ENCODE results near the gene GCLM. TPM values are rescaled to one million over a fixed set of nuclear protein-coding genes. Genes with fewer than 3 reads are reported as not detected.
"Not testable (repeated sequence)": the region's sequence is repeated elsewhere in the genome, so short reads cannot be mapped to it uniquely, and the experiment has no call there.

GCLM gene
- total and polyA plus RNA-seq, 8 donors, result 2.1 to 10.4 (median 6.7) TPM

DNA sequence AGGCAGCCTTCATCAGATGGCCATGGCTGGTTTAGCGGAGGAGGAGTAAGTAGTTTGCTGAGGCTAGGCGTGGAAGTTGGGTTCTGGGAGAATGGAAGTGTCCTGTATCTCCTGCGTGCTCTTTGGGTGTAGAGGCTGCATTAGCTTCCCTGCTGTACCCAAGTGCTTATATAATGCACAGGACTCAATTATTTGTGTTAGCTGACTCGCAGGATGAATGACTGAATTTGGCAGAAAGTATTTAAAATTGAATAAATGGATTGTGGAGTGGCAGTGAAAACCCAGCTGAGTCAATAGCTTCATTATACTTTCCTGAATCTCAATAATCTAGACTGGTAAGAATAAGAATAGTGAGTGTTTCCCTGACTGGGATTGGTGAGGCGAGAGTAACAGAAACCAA is 44.0 kb downstream of the GCLM start:
- ATAC-seq (no peak), DNase-seq (no peak), FAIRE-seq (no peak)
- TF ChIP-seq, protein P1, sequence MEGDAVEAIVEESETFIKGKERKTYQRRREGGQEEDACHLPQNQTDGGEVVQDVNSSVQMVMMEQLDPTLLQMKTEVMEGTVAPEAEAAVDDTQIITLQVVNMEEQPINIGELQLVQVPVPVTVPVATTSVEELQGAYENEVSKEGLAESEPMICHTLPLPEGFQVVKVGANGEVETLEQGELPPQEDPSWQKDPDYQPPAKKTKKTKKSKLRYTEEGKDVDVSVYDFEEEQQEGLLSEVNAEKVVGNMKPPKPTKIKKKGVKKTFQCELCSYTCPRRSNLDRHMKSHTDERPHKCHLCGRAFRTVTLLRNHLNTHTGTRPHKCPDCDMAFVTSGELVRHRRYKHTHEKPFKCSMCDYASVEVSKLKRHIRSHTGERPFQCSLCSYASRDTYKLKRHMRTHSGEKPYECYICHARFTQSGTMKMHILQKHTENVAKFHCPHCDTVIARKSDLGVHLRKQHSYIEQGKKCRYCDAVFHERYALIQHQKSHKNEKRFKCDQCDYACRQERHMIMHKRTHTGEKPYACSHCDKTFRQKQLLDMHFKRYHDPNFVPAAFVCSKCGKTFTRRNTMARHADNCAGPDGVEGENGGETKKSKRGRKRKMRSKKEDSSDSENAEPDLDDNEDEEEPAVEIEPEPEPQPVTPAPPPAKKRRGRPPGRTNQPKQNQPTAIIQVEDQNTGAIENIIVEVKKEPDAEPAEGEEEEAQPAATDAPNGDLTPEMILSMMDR (IDR thresholded peaks at IDR 0.05), result no peak
- intact Hi-C loops (cut with DNase I), result no loop called here
- H3K27ac ChIP-seq, result no peak overlapping the region
- no peaks in the 10 kb centered on the region for H3K27me3 ChIP-seq
- no peaks in the 10 kb centered on the region for H3K4me1 ChIP-seq
- WGBS, 2 donors, result 86 to 91% methylated on average over 5 of the region's 5 CpGs
- H3K4me3 ChIP-seq, result no peak overlapping the region
- H3K36me3 ChIP-seq, result peaks cover 0 to 15% (median 6%) of the 10 kb centered on the region in 3 donors
- H3K9me3 ChIP-seq, result no peaks in the 10 kb centered on the region

DNA sequence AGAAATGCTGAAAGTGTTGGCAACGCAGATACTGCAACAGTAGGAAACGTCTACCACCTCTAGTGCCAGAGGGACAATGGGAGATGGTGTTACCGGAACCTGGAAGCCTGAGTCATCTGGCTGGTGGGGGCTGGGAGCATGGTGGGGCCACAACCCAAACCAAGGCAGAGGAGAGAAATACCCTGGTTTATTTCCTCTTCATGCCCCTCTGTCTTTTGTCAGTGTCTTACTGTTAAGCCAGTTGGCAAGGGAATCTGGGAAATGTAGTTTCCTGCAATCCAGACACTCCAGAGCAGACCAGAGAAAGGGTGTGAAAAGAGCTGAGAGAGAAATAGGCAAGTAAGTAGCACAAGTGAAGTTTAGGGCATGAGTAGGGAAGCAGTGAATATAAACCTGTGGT is 45.1 kb downstream of the GCLM start:
- no peaks in the 10 kb centered on the region for H3K27me3 ChIP-seq
- FAIRE-seq (no peak), DNase-seq (no peak), ATAC-seq (no peak)
- intact Hi-C loops (cut with DNase I), result no loop called here
- no peak overlapping the region for H3K27ac ChIP-seq
- no peaks in the 10 kb centered on the region for H3K9me3 ChIP-seq
- no peaks in the 10 kb centered on the region for H3K4me1 ChIP-seq
- WGBS, 2 donors, result 54 to 68% methylated on average over 3 of the region's 3 CpGs
- TF ChIP-seq, protein P1 (IDR thresholded peaks at IDR 0.05), result no peak
- no peak overlapping the region for H3K4me3 ChIP-seq
- H3K36me3 ChIP-seq, result peaks cover 0 to 4% (median 0%) of the 10 kb centered on the region in 3 donors

DNA sequence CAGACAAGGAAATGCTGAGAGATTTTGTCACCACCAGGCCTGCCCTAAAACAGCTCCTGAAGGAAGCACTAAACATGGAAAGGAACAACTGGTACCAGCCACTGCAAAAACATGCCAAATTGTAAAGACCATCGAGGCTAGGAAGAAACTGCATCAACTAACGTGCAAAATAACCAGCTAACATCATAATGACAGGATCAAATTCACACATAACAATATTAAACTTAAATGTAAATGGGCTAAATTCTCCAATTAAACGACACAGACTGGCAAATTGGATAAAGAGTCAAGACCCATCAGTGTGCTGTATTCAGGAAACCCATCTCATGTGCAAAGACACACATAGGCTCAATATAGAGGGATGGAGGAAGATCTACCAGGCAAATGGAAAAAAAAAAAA is 51.6 kb downstream of the GCLM start:
- WGBS, 2 donors, result 54 to 61% methylated on average over 3 of the region's 3 CpGs
- DNase-seq; H3K27me3 ChIP-seq; FAIRE-seq; H3K27ac ChIP-seq; H3K36me3 ChIP-seq; intact Hi-C loops (cut with DNase I); H3K9me3 ChIP-seq; ATAC-seq; H3K4me3 ChIP-seq; H3K4me1 ChIP-seq: not testable (repeated sequence)

DNA sequence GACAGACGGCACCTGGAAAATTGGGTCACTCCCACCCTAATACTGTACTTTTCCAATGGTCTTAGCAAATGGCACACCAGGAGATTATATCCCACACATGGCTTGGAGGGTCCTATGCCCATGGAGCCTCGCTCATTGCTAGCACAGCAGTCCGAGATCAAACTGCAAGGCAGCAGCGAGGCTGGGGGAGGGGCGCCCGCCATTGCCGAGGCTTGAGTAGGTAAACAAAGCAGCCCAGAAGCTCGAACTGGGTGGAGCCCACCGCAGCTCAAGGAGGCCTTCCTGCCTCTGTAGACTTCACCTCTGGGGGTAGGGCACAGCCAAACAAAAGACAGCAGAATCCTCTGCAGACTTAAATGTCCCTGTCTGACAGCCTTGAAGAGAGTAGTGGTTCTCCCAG is 53.2 kb downstream of the GCLM start:
- H3K27me3 ChIP-seq; H3K4me1 ChIP-seq; H3K36me3 ChIP-seq; DNase-seq; H3K27ac ChIP-seq; H3K9me3 ChIP-seq; FAIRE-seq; H3K4me3 ChIP-seq; intact Hi-C loops (cut with DNase I); ATAC-seq: not testable (repeated sequence)
- 70 to 74% methylated on average over 8 to 9 of the region's 9 CpGs for WGBS, 2 donors

DNA sequence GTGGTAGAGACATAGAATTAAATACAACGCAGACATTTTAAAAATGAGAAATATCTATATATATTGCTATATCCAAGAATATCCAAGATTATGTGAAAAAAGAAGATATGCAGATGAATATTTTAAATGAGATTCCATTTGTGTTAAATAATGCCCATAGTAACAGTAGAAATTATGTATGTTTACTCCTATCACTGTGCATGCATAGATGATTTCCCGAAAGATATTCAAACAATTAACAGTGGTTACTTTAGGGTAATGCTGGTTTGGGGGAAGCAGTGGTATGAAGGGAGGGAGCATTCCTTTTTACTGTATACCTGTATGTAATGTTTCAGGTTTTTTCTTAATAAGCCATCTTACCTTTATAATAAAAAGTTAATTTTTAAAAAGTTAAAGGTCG is 55.3 kb downstream of the GCLM start:
- TF ChIP-seq, protein P1 (IDR thresholded peaks at IDR 0.05), result no peak
- 84 to 95% methylated on average over 3 of the region's 3 CpGs for WGBS, 2 donors
- Histone ChIP-seq H3K36me3 (no peaks in the 10 kb centered on the region), H3K4me1 (no peaks in the 10 kb centered on the region), H3K27ac (no peak overlapping the region), H3K4me3 (no peak overlapping the region), H3K9me3 (no peaks in the 10 kb centered on the region), H3K27me3 (no peaks in the 10 kb centered on the region)
- ATAC-seq (no peak), DNase-seq (no peak), FAIRE-seq (no peak)
- intact Hi-C loops (cut with DNase I), result no loop called here

DNA sequence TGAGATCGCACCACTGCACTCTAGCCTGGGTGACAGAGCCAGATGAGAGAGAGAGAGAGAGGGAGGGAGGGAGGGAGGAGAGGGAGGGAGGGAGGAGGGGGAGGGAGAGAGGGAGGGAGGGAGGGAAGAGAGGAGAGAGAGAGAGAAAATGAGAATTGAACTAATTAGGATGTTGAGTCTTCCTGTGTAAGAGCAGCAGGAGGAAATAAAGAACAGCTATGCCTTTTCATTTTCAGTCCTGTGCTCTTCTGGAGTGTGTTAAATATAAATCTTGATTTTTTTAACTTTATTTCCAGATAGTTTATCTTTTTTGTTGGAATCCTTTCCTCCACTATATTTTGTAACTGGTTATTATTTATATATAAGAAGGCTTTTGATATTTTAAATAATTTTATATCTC is 57.4 kb downstream of the GCLM start:
- no peaks in the 10 kb centered on the region for H3K36me3 ChIP-seq
- intact Hi-C loops (cut with DNase I), result no loop called here
- WGBS, 2 donors, result no CpG with 5 or more reads among the region's 1 CpG
- no peak for ATAC-seq
- no peak for DNase-seq
- H3K27ac ChIP-seq, result no peak overlapping the region
- peak; percentile 59 for FAIRE-seq
- H3K4me1 ChIP-seq, result no peaks in the 10 kb centered on the region
- TF ChIP-seq, protein P1 (IDR thresholded peaks at IDR 0.05), result no peak
- no peak overlapping the region for H3K4me3 ChIP-seq
- H3K9me3 ChIP-seq, result no peaks in the 10 kb centered on the region
- H3K27me3 ChIP-seq, result no peaks in the 10 kb centered on the region

All from pancreas (tissue), 10 donors.